Measurements from ENCODE around the gene RUBCN. TPM values are rescaled to one million over a fixed set of nuclear protein-coding genes. Genes with fewer than 3 reads are reported as not detected.

The RUBCN gene
- total RNA-seq, 1 donor from 2014 or later, result 29.0 TPM

DNA sequence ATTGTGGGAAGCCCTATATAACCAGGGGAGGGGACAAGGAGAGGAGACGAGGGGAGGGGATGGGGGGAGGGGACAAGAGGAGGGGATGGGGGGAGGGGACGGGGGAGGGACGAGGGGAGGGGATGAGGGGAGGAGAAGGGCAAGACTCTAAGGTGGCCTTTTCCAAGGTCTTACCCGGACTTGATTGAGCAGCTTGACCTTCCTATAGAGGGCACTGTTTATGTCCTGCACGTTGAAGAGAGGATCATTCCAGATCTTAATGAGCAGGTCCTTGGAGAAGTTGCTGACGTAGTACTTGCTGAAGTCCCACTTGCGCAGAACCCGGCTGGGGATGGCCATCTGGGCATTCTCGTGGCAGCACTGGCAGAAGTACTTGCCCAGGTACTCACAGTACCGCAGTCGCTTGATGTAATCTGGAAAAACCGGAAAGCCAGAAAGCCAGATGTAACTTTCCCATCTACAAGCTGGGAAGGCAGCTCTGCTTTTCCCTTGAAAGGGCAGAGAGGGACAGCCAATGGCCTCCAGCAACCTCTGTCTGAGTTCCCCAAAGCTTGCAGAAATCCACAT lies 55.7 kb downstream of the RUBCN start:
- no peak overlapping the region for H3K4me3 Mint-ChIP-seq (ENCODE audit: low read depth)
- no peaks in the 10 kb centered on the region for H3K4me1 Mint-ChIP-seq (ENCODE audit: low read depth)
- no peak for DNase-seq (ENCODE audit: low spot score, unreplicated experiment)
- H3K27ac Mint-ChIP-seq, result no peak overlapping the region
- TF ChIP-seq, protein P1, sequence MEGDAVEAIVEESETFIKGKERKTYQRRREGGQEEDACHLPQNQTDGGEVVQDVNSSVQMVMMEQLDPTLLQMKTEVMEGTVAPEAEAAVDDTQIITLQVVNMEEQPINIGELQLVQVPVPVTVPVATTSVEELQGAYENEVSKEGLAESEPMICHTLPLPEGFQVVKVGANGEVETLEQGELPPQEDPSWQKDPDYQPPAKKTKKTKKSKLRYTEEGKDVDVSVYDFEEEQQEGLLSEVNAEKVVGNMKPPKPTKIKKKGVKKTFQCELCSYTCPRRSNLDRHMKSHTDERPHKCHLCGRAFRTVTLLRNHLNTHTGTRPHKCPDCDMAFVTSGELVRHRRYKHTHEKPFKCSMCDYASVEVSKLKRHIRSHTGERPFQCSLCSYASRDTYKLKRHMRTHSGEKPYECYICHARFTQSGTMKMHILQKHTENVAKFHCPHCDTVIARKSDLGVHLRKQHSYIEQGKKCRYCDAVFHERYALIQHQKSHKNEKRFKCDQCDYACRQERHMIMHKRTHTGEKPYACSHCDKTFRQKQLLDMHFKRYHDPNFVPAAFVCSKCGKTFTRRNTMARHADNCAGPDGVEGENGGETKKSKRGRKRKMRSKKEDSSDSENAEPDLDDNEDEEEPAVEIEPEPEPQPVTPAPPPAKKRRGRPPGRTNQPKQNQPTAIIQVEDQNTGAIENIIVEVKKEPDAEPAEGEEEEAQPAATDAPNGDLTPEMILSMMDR (IDR thresholded peaks at IDR 0.05; ENCODE audit: unreplicated experiment), result no peak
- H3K27me3 Mint-ChIP-seq, result no peaks in the 10 kb centered on the region
- H3K9me3 Mint-ChIP-seq (ENCODE audit: low read depth), result peaks cover 4% of the 10 kb centered on the region
- peaks cover 27% of the 10 kb centered on the region for H3K36me3 Mint-ChIP-seq (ENCODE audit: insufficient read depth)

DNA sequence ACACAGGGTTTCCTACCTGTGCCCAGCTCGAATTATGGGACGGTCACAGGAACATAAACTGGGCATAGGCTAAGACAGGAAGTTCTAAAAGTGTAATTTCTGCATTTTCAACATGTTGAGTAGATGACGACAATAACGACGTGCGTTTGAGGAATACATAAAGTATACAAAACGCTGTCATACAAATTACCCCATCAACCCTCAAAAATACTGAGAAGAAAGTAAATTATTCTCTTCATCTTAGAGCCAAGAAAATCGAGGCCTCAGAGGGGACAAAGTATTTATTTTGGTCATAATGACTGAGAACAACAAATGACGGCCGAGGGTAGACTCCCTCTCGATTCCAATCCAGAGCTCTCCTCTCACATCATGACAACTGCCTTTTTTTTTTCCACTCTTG lies 60.8 kb downstream of the RUBCN start:
- no peak overlapping the region for H3K27ac Mint-ChIP-seq
- TF ChIP-seq, protein P1 (IDR thresholded peaks at IDR 0.05; ENCODE audit: unreplicated experiment), result no peak
- no peaks in the 10 kb centered on the region for H3K4me1 Mint-ChIP-seq (ENCODE audit: low read depth)
- H3K36me3 Mint-ChIP-seq (ENCODE audit: insufficient read depth), result peaks cover 33% of the 10 kb centered on the region
- H3K27me3 Mint-ChIP-seq, result no peaks in the 10 kb centered on the region
- H3K4me3 Mint-ChIP-seq (ENCODE audit: low read depth), result no peak overlapping the region
- DNase-seq (ENCODE audit: low spot score, unreplicated experiment), result no peak
- H3K9me3 Mint-ChIP-seq (ENCODE audit: low read depth), result peaks cover 4% of the 10 kb centered on the region

DNA sequence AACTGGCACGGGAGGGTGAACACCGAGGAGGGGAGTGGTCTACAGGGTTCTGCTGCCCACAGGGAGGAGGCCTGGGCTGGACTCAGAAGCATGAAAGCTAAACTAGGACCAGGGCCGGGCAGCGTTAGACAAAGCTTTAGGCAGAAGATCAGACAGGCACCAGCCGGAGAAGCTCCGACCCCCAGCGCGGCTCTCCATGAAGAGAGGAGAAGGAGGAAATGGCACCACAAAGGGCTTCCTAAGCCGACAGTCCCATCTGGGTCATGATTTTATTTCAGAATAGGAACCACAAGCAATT lies 61.2 kb downstream of the RUBCN start:
- peaks cover 32% of the 10 kb centered on the region for H3K36me3 Mint-ChIP-seq (ENCODE audit: insufficient read depth)
- DNase-seq (ENCODE audit: low spot score, unreplicated experiment), result no peak
- H3K4me1 Mint-ChIP-seq (ENCODE audit: low read depth), result no peaks in the 10 kb centered on the region
- no peaks in the 10 kb centered on the region for H3K27me3 Mint-ChIP-seq
- TF ChIP-seq, protein P1 (IDR thresholded peaks at IDR 0.05; ENCODE audit: unreplicated experiment), result no peak
- H3K4me3 Mint-ChIP-seq (ENCODE audit: low read depth), result no peak overlapping the region
- no peak overlapping the region for H3K27ac Mint-ChIP-seq
- H3K9me3 Mint-ChIP-seq (ENCODE audit: low read depth), result peaks cover 4% of the 10 kb centered on the region

DNA sequence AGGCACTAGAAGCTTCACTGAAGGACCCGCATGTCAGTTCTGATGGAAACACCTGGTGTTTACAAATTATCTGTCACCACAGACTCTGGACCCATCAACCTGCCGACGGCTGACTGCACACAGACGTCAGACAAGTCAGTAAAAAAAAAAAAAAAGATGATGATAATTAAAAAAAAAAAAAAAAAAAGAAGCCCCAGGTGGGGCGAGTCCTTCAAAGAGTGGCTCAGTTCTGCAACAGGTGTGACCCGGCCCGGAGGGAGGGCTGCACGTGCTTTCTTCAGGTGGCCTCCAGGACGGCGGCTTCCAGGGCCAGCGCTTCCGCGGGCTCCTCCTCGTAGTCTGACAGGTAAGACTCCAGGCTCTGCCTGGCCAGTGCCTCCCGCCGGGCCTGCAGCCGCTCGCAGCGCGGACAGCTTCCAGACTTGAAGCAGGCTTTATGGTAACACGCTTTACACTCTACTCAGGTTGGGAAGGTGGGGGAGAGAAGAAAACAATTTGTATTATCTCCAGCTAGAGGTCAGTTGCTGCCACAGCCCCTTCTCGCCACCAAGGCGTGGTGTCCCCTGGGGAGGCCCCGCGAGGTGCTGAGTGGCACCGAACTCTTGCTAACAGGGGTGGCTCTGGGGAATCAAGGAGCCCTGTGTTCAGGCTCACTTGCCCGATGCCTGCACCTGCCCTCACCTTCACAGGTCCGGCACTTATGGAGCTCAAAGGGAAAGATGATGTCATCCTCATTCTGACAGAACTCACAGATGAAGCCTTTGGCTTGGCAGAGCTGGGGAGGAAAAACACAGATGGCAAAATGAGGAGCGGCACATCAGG lies 61.8 kb downstream of the RUBCN start:
- Mint-ChIP-seq H3K36me3 (ENCODE audit: insufficient read depth) (peaks cover 34% of the 10 kb centered on the region), H3K4me1 (ENCODE audit: low read depth) (no peaks in the 10 kb centered on the region), H3K27me3 (no peaks in the 10 kb centered on the region), H3K27ac (peak overlapping the region; percentile 37), H3K4me3 (ENCODE audit: low read depth) (no peak overlapping the region), H3K9me3 (ENCODE audit: low read depth) (peaks cover 4% of the 10 kb centered on the region)
- no peak for DNase-seq (ENCODE audit: low spot score, unreplicated experiment)
- TF ChIP-seq, protein P1 (IDR thresholded peaks at IDR 0.05; ENCODE audit: unreplicated experiment), result no peak

DNA sequence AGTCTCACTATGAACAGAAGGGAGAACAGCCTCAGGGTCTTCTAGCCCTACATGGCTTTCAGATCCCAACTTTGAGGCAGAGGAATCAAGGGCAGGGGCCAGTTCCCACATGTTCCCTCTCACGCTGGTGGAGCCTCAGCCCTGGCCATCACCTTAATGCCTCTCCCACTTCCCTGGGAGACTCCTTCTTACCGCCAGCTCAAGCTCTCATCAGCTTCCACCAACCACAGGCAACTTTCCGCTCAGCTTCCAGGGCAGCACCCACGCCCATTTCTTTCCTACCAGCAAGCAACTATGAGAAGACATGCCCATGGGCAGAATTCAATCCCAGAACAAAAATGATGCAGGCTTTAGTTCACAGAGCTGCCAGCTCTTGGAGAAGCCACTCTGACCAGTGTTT lies 63.5 kb downstream of the RUBCN start:
- Mint-ChIP-seq H3K9me3 (ENCODE audit: low read depth) (peaks cover 2% of the 10 kb centered on the region), H3K27me3 (no peaks in the 10 kb centered on the region), H3K4me1 (ENCODE audit: low read depth) (peaks cover 4% of the 10 kb centered on the region), H3K4me3 (ENCODE audit: low read depth) (no peak overlapping the region), H3K36me3 (ENCODE audit: insufficient read depth) (peaks cover 29% of the 10 kb centered on the region), H3K27ac (no peak overlapping the region)
- TF ChIP-seq, protein P1 (IDR thresholded peaks at IDR 0.05; ENCODE audit: unreplicated experiment), result no peak
- DNase-seq (ENCODE audit: low spot score, unreplicated experiment), result no peak
